22Rv1 (cell line): ENCODE results near the gene ITGAD.

Source experiments
- H3K27ac ChIP-seq: fragments of 450-650 bp; 2 replicates; pipeline ENCODE4 v1.5.1; 2017
- ZFX ChIP-seq: fragments of 450-650 bp; IDR thresholded peaks from 2 replicates; pipeline ENCODE4 v1.6.1; 2017; ENCODE audit warnings: antibody characterized with exemption, borderline replicate concordance
- TF ChIP-seq, protein P1 (sequence below): fragments of 450-650 bp; IDR thresholded peaks from 2 replicates; pipeline ENCODE4 v1.5.1; 2017; ENCODE audit warnings: mild to moderate bottlenecking

The ITGAD gene

DNA sequence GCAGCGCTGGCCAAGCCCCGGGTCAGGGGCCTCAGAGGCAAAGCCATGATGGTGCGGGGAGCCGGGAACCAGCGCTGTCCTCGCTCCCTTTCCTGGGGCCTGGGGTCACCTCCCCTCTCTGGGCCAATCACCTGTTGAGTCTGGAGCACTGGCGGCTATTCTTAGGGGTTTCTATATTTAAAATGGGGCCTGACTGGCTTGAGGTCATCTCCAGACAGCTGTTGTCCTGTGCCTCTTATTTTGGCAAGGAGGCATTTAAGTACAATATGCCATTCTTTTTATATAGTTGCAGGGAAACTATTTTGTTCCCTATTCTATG is 35.1 kb downstream of the ITGAD start, which contains the start of gene COX6A2:
Gene COX6A2, minus strand, starts transcription at position 82 of the 319 bp plus-strand sequence. Its CDS starts 35 bp downstream, at position 47.
- no peak within 1 kb of the TSS for H3K27ac ChIP-seq
- TF ChIP-seq ZFX, result no peak
- TF ChIP-seq, protein P1, sequence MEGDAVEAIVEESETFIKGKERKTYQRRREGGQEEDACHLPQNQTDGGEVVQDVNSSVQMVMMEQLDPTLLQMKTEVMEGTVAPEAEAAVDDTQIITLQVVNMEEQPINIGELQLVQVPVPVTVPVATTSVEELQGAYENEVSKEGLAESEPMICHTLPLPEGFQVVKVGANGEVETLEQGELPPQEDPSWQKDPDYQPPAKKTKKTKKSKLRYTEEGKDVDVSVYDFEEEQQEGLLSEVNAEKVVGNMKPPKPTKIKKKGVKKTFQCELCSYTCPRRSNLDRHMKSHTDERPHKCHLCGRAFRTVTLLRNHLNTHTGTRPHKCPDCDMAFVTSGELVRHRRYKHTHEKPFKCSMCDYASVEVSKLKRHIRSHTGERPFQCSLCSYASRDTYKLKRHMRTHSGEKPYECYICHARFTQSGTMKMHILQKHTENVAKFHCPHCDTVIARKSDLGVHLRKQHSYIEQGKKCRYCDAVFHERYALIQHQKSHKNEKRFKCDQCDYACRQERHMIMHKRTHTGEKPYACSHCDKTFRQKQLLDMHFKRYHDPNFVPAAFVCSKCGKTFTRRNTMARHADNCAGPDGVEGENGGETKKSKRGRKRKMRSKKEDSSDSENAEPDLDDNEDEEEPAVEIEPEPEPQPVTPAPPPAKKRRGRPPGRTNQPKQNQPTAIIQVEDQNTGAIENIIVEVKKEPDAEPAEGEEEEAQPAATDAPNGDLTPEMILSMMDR, result no peak

GRCh38 chr16:31428638-31429247 is 35.6 kb downstream of the ITGAD start:
- TF ChIP-seq, protein P1, result no peak
- TF ChIP-seq ZFX, result no peak
- no peak overlapping the region for H3K27ac ChIP-seq

- TF ChIP-seq ZFX, result no peak
- TF ChIP-seq, protein P1, result no peak
- H3K27ac ChIP-seq, result no peak overlapping the region
Measured at GRCh38 chr16:31429314-31429713, 36.2 kb downstream of the ITGAD start.

DNA sequence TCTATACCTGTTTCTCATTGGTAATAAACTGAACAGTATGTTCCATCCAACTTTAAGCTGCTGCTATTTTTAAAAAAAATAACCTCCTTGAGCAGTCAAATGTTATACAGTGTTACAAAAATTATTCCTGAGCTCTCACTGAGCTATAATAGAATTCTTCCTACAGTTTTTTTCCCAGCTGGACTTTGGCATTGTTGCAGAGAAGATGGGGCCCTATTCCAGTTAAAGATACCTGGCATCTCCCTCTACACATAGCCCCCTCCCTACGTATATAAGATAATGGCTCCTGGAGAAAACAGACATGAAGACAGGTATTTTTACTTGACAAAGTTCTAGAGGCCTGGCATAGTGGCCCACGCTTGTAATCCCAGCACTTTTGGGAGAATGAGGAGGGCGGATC is 36.7 kb downstream of the ITGAD start:
- no peak for TF ChIP-seq ZFX
- TF ChIP-seq, protein P1, result no peak
- H3K27ac ChIP-seq, result no peak overlapping the region

DNA sequence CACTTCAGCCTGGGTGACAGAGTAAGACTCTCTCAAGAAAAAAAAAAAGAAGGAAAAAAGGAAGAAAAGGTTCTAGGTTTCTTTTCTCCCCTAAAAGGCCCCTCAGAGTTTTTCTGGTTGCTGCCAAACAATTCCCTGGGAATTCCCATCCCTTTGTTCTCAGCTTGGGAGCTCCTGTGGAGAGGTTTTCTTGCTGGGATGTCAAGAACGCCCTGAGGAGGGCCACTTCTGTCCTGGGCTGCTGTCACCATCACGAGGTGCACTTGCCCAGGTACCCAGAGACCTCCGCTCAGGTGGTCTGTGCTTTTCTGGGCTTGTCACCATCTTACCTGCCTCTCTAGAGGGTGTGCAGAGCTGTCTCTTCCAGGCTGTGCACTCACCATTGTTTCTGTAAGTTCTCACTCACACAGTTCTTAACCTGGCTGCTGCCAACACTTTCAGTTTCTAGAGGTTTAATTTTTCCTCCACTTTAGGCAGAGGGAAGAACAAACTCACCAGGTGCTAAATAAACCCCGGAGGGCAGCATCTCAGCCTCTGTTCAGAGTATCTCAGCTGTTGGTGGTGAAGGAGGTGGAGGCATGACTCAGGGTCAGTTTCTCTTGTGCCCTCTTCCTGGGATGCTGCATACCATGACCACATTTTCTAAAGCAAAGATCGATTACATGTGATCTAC is 37.4 kb downstream of the ITGAD start:
- no peak overlapping the region for H3K27ac ChIP-seq
- TF ChIP-seq, protein P1, result no peak
- TF ChIP-seq ZFX, result no peak

DNA sequence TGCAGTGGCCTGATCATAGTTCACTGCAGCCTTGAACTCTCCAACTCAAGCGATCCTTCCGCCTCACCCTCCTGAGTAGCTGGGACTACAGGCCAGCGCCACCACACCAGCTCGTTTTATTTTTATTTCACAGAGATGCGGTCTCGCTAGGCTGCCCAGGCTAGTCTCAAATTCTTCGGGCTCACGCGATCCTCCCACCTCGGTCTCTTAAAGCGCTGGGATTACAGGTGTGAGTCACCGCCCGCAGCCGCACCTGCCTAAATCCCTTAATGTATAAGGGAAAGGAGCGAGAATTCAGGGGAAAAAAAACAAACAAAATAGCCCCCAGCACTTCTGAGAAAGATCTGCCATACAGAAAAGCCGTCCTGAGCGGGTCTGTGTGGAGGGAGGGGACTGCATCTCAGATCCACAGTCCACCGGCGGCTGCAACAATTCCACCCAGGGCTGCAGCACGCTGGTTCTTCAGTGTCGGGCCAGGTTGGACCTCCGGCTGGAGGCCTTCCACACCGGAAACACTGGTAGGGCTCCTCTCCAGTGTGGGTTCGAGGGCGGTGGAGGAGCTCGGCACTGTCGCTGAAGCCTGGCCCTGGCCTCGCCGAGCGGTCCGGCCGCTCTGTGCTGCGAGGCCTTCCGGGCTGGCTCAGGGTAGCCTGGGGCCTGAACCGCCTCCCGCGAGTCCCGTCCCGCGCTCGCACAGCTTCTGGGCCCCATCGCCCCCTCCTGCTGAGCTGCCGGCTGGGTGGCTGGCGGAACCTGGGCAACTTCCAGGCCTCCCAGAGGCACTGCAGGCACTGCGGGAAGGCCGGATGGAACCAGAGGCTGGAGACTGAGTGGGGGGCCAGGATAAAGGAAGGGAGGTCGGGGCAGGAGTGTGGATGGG is 42.4 kb downstream of the ITGAD start:
- no peak for TF ChIP-seq ZFX
- TF ChIP-seq, protein P1, result no peak
- no peak overlapping the region for H3K27ac ChIP-seq
